GM21381 (cell line): ENCODE measurements around the gene PKHD1.
A peak's percentile ranks its signal among the peaks of the same experiment; 100 is the strongest.

Source experiments
- ATAC-seq: cut with Tn5 transposase; IDR thresholded peaks from one replicate; pipeline ENCODE4 v1.9.1; 2021; ENCODE audit warnings: mild to moderate bottlenecking, moderate library complexity; ENCODE audit not compliant: unreplicated experiment

PKHD1 gene

DNA sequence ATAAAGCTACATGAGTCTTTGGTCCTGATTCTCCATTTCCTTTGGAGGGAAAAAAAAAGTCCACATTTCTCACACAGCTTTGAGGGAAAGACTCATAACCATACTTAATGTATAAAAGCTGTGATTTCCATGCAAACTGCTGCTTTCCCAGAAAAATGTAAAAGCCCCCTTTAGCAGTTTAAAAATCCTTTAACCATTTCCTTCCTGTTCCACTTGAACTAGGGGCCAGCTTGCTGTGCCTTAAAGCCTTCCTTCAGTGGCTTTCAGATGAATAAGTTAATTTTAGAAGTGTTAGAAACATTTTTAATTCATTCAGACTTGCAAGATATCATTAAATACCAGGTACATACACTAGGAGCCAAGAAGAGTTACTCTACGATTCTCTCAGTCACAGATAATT, 273.5 kb downstream of the PKHD1 start:
- ATAC-seq: no peak

- no peak for ATAC-seq
These were observed 275.2 kb downstream of the PKHD1 start for GRCh38 chr6:51812231-51812630.

- ATAC-seq: peak; percentile 80
These were observed 281.9 kb downstream of the PKHD1 start for GRCh38 chr6:51805517-51805916.

- ATAC-seq: no peak
These were observed 286.8 kb downstream of the PKHD1 start for GRCh38 chr6:51800603-51801002.

DNA sequence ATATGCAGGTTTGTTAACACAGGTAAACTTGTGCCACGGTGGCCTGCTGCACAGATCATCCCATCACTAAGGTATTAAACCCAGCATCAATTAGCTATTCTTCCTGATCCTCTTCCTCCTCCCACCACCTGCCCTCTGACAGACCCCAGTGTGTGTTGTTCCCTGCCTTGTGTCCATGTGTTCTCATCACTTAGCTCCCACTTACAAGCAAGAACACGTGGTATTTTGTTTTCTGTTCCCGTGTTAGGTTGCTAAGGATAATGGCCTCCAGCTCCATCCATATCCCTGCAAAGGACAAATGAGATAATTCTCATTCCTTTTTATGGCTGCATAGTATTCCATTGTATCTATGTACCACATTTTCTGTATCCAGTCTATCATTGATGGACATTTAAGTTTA, 294.0 kb downstream of the PKHD1 start:
- no peak for ATAC-seq

GRCh38 chr6:51792273-51793030, 295.0 kb downstream of the PKHD1 start:
- no peak for ATAC-seq

- no peak for ATAC-seq
These were observed 296.5 kb downstream of the PKHD1 start for GRCh38 chr6:51790946-51791345.

GRCh38 chr6:51788121-51788520, 299.3 kb downstream of the PKHD1 start:
- ATAC-seq: no peak

GRCh38 chr6:51778666-51779065, 308.7 kb downstream of the PKHD1 start:
- ATAC-seq: no peak

DNA sequence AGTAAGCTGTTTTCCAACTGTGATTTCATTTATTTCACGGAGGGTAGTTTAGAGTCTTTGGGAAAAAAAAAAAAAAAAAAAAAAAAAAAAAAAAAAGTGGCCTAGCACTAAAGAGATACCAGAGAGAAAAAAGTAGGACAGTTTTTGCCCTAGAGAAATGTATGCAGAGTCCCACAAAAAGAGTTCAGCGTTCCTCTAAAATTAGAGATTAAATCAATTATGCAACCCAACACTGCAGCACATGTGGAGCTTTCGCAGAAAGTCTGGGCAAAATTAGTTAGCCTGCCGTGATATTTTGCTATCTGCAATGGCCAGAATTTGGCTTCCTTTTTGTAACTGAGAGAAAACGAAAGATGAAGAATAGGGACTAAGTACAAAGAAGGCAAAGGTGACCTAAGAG, 309.8 kb downstream of the PKHD1 start:
- ATAC-seq: no peak

GRCh38 chr6:51775942-51776860, 311.2 kb downstream of the PKHD1 start:
- no peak for ATAC-seq

DNA sequence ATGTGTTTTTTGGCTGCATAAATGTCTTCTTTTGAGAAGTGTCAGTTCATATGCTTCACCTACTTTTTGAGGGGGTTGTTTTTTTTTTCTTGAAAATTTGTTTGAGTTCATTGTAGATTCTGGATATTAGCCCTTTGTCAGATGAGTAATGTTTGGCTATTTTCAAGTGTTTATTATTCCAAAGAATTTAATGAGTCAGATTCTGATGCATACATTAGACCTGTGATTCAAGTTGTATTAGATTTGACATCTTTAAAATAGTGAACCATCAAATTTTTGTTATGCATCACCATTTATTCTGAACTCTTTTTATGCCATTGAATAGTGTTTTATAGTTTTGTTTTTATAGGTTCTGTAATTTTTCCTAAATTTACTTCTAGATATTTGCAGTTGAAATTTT, 319.3 kb downstream of the PKHD1 start:
- no peak for ATAC-seq

DNA sequence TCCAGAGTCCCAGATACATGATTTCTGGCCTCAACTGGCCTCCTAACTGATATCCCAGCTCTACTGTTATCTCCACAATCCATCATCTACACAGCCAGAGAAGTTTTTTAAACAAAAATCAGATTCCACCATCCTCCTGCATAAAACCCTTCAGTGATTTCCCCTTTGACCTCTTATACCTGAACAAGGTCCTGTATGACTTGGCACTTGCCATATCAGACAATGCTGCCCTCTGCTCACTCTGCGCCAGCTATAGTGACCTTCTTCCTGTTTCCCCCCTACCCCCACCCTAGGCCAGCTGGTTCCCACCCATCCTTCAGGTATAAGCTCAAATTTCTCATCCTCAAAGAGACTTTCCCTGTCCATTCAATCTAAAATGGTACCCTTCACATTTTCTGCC, 322.2 kb downstream of the PKHD1 start:
- no peak for ATAC-seq

DNA sequence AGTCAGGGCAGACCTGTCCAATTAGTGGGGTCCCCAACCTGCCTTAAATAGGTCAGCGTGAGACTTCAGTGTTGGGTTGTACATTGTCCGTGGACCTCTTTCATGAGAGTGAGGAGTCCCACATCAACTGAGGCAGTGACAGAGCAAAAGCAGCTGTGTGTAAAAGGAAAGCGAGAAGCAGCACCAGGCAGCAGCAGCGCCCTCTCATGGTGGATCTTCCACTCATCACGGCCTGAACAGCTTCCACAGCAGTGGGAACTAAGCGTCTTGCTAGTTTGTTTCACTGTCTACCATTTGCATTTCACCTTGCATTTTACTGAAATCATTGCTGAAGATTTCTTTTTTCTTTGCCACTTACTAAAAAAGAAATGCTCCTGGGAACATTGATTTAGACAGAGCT, 333.8 kb downstream of the PKHD1 start:
- ATAC-seq: no peak

GRCh38 chr6:51743999-51744398, 343.4 kb downstream of the PKHD1 start:
- ATAC-seq: no peak

- no peak for ATAC-seq
These were observed 346.8 kb downstream of the PKHD1 start for GRCh38 chr6:51740658-51741057.

- no peak for ATAC-seq
These were observed 348.8 kb downstream of the PKHD1 start for GRCh38 chr6:51738614-51739013.

- no peak for ATAC-seq
These were observed 349.6 kb downstream of the PKHD1 start for GRCh38 chr6:51737580-51738360.

GRCh38 chr6:51725155-51725554, 362.3 kb downstream of the PKHD1 start:
- no peak for ATAC-seq

GRCh38 chr6:51720327-51720726, 367.1 kb downstream of the PKHD1 start:
- no peak for ATAC-seq

DNA sequence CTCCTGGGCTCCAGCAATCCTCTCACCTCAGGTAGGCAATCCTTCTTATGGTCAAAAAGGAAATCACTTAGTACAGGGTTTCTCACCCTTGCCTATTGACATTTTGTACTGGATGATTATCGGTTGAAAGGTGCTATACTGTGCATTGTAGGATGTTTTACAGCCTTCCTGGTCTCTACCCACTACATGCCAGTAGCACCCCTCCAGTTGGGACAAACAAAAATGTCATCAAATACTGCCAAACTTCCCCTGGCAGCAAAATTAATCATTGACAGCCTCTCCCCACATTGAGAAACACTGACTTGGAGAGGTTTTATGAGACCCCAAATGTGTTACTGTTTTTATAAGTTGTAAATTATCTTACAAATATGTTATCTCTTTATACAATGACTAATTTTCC, 368.1 kb downstream of the PKHD1 start:
- ATAC-seq: no peak
